ENCODE results near the gene CAMLG.

CAMLG gene

GRCh38 chr5:134769206-134769605, 30.9 kb downstream of the CAMLG start:
- peaks cover 5% of the 10 kb centered on the region for H3K36me3 ChIP-seq (ENCODE audit: control insufficient read depth, insufficient read depth, low read length)
- DNase-seq (ENCODE audit: extremely low read depth, insufficient read length): no peak
- TF ChIP-seq, protein P1, sequence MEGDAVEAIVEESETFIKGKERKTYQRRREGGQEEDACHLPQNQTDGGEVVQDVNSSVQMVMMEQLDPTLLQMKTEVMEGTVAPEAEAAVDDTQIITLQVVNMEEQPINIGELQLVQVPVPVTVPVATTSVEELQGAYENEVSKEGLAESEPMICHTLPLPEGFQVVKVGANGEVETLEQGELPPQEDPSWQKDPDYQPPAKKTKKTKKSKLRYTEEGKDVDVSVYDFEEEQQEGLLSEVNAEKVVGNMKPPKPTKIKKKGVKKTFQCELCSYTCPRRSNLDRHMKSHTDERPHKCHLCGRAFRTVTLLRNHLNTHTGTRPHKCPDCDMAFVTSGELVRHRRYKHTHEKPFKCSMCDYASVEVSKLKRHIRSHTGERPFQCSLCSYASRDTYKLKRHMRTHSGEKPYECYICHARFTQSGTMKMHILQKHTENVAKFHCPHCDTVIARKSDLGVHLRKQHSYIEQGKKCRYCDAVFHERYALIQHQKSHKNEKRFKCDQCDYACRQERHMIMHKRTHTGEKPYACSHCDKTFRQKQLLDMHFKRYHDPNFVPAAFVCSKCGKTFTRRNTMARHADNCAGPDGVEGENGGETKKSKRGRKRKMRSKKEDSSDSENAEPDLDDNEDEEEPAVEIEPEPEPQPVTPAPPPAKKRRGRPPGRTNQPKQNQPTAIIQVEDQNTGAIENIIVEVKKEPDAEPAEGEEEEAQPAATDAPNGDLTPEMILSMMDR (IDR thresholded peaks at IDR 0.05; ENCODE audit: insufficient read depth, low read length, poor library complexity, severe bottlenecking): no peak

DNA sequence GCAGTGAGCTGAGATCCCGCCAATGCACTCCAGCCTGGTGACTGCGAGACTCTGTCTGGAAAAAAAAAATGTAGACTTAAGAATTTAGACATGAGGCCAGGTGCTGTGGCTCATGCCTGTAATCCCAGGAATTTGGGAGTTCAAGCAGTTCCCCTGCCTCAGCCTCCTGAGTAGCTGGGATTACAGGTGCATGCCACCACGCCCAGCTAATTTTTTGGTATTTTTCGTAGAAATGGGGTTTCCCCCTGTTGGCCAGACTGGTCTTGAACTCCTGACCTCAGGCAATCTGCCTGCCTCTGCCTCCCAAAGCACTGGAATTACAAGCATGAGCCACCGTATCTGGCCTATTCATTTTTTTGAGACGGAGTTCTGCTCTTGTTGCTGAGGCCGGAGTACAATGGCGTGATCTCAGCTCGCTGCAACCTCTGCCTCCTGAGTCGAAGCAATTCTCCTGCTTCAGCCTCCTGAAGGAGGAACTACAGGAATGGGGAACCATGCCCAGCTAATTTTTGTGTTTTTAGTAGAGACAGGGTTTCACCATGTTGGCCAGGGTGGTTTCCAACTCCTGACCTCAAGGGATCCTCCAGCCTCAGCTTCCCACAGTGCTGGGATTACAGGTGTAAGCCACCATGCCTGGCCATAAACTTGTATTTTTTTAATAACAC, 34.2 kb downstream of the CAMLG start:
- TF ChIP-seq, protein P1 (IDR thresholded peaks at IDR 0.05; ENCODE audit: insufficient read depth, low read length, poor library complexity, severe bottlenecking): no peak
- Histone ChIP-seq H3K36me3 (ENCODE audit: control insufficient read depth, insufficient read depth, low read length) (peaks cover 1% of the 10 kb centered on the region), H3K27me3 (replicated peaks; ENCODE audit: control insufficient read depth, insufficient read depth, low read length) (no peaks in the 10 kb centered on the region), H3K4me3 (replicated peaks; ENCODE audit: low read depth, low read length) (no peak overlapping the region)
- no peak for DNase-seq (ENCODE audit: extremely low read depth, insufficient read length)

More at GRCh38 chr5:134769206-134769605, 30.9 kb downstream of the CAMLG start:
- H3K27me3 ChIP-seq (replicated peaks; ENCODE audit: control insufficient read depth, insufficient read depth, low read length): no peaks in the 10 kb centered on the region
- no peak overlapping the region for H3K4me3 ChIP-seq (replicated peaks; ENCODE audit: low read depth, low read length)

- Histone ChIP-seq H3K27me3 (replicated peaks; ENCODE audit: control insufficient read depth, insufficient read depth, low read length) (no peaks in the 10 kb centered on the region), H3K4me3 (replicated peaks; ENCODE audit: low read depth, low read length) (no peak overlapping the region), H3K36me3 (ENCODE audit: control insufficient read depth, insufficient read depth, low read length) (peaks cover 6% of the 10 kb centered on the region)
- TF ChIP-seq, protein P1 (IDR thresholded peaks at IDR 0.05; ENCODE audit: insufficient read depth, low read length, poor library complexity, severe bottlenecking): no peak
- no peak for DNase-seq (ENCODE audit: extremely low read depth, insufficient read length)
Measured at GRCh38 chr5:134777366-134777765, 39.0 kb downstream of the CAMLG start.

- Histone ChIP-seq H3K36me3 (ENCODE audit: control insufficient read depth, insufficient read depth, low read length) (peaks cover 8% of the 10 kb centered on the region), H3K27me3 (replicated peaks; ENCODE audit: control insufficient read depth, insufficient read depth, low read length) (no peaks in the 10 kb centered on the region), H3K4me3 (replicated peaks; ENCODE audit: low read depth, low read length) (no peak overlapping the region)
- TF ChIP-seq, protein P1 (IDR thresholded peaks at IDR 0.05; ENCODE audit: insufficient read depth, low read length, poor library complexity, severe bottlenecking): peak; percentile 8
- no peak for DNase-seq (ENCODE audit: extremely low read depth, insufficient read length)
Measured at GRCh38 chr5:134784241-134784920, 46.0 kb downstream of the CAMLG start.

GRCh38 chr5:134784946-134785620, 46.7 kb downstream of the CAMLG start:
- DNase-seq (ENCODE audit: extremely low read depth, insufficient read length): no peak
- H3K36me3 ChIP-seq (ENCODE audit: control insufficient read depth, insufficient read depth, low read length): peaks cover 6% of the 10 kb centered on the region
- H3K4me3 ChIP-seq (replicated peaks; ENCODE audit: low read depth, low read length): no peak overlapping the region
- no peaks in the 10 kb centered on the region for H3K27me3 ChIP-seq (replicated peaks; ENCODE audit: control insufficient read depth, insufficient read depth, low read length)
- TF ChIP-seq, protein P1 (IDR thresholded peaks at IDR 0.05; ENCODE audit: insufficient read depth, low read length, poor library complexity, severe bottlenecking): no peak
